SK-N-MC (cell line): ENCODE results near the gene AMIGO2.
"Not testable (repeated sequence)": the region's sequence is repeated elsewhere in the genome, so short reads cannot be mapped to it uniquely, and the experiment has no call there.

Experiments
- DNase-seq: peaks from one replicate; pipeline ENCODE4 v3.0.0-alpha.2; 2011; ENCODE audit warnings: low read depth, low spot score
- H3K27ac ChIP-seq: fragments of 200-600 bp; sonication (generic); 2 replicates; pipeline ENCODE4 v1.5.1; 2016; ENCODE audit warnings: mixed run types
- H3K36me3 ChIP-seq: fragments of 200-600 bp; sonication (generic); 2 replicates; pipeline ENCODE4 v1.6.1; 2017; ENCODE audit warnings: antibody characterized with exemption, low read length, mixed read lengths; ENCODE audit not compliant: insufficient read depth
- H3K4me3 ChIP-seq: fragments of 200-600 bp; sonication (generic); 2 replicates; pipeline ENCODE4 v1.5.1; 2016
- H3K9ac ChIP-seq: fragments of 200-600 bp; sonication (generic); 2 replicates; pipeline ENCODE4 v1.8.0; 2017; ENCODE audit warnings: mixed run types, mixed read lengths; ENCODE audit not compliant: insufficient read length
- H3K9me3 ChIP-seq: fragments of 200-600 bp; sonication (generic); 2 replicates; pipeline ENCODE4 v1.6.1; 2017; ENCODE audit warnings: low read depth, mild to moderate bottlenecking, antibody characterized with exemption, low read length, moderate library complexity, mixed read lengths
- EZH2 ChIP-seq: fragments of 200-600 bp; sonication (generic); IDR thresholded peaks from one replicate; pipeline ENCODE4 v1.6.1; 2017; ENCODE audit warnings: antibody characterized with exemption
- FOXP2 ChIP-seq: optimal IDR thresholded peaks from 2 replicates; pipeline ENCODE3; 2011; ENCODE audit warnings: mild to moderate bottlenecking, moderate library complexity; ENCODE audit not compliant: insufficient read depth; ENCODE audit errors: extremely low read length, control extremely low read depth
- POLR2AphosphoS5 ChIP-seq: IDR thresholded peaks from 2 replicates; pipeline ENCODE4 v1.6.1; 2012; ENCODE audit warnings: mild to moderate bottlenecking, low read depth, low read length, borderline replicate concordance

AMIGO2 gene, protein sequence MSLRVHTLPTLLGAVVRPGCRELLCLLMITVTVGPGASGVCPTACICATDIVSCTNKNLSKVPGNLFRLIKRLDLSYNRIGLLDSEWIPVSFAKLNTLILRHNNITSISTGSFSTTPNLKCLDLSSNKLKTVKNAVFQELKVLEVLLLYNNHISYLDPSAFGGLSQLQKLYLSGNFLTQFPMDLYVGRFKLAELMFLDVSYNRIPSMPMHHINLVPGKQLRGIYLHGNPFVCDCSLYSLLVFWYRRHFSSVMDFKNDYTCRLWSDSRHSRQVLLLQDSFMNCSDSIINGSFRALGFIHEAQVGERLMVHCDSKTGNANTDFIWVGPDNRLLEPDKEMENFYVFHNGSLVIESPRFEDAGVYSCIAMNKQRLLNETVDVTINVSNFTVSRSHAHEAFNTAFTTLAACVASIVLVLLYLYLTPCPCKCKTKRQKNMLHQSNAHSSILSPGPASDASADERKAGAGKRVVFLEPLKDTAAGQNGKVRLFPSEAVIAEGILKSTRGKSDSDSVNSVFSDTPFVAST

DNA sequence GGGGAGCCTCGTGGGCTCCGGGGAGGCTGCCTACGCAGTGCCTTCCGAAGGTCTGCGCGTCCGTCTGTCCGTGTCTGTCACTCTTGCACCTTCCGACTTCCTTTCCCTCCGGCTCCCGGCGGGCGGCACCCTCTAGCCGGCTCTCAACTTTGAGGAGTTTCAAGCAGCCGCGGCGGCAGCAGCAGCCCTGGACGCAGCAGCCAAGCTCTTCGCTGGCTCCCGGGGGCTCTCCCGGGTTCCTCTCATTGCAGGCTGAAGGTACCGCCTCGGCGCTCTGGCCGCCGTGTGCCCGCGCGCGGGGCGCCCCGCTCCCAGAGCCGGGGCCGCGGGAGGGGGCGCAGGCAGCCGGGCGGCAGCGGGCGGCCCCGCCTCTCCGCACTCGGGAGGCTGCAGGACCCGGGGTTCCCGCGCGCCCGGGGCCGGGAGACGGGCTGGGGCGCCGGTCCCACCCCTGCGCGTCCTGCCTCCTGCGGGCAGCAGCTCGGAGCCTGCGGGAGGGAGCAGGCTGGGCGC is at the start of gene AMIGO2, which contains the start of gene PCED1B:
Gene AMIGO2 (minus strand): TSS at position 492 of the 513 bp plus-strand sequence. CDS start 957 bp downstream, outside the sequence.
Gene PCED1B (plus strand): TSS at position 154 of the 513 bp plus-strand sequence. CDS start 155,443 bp downstream, outside the sequence.
- Histone ChIP-seq H3K36me3 (no peaks in the 10 kb centered on the region), H3K4me3 (peak within 1 kb of the TSS; percentile 79), H3K27ac (no peak within 1 kb of the TSS), H3K9ac (no peak within 1 kb of the TSS), H3K9me3 (no peaks in the 10 kb centered on the region)
- no peak for DNase-seq
- TF ChIP-seq POLR2AphosphoS5 (no peak), EZH2 (no peak), FOXP2 (no peak)

GRCh38 chr12:47126246-47126645 is 46.5 kb upstream of the AMIGO2 start:
- no peak for TF ChIP-seq FOXP2
- no peak for TF ChIP-seq POLR2AphosphoS5
- no peak for TF ChIP-seq EZH2
- Histone ChIP-seq H3K9ac (no peak overlapping the region), H3K4me3 (no peak overlapping the region), H3K9me3 (no peaks in the 10 kb centered on the region), H3K36me3 (no peaks in the 10 kb centered on the region), H3K27ac (no peak overlapping the region)
- DNase-seq = no peak

GRCh38 chr12:47124451-47124850 is 44.7 kb upstream of the AMIGO2 start:
- Histone ChIP-seq H3K9ac (no peak overlapping the region), H3K4me3 (no peak overlapping the region), H3K36me3 (no peaks in the 10 kb centered on the region), H3K9me3 (no peaks in the 10 kb centered on the region), H3K27ac (no peak overlapping the region)
- DNase-seq = no peak
- TF ChIP-seq FOXP2 = no peak
- no peak for TF ChIP-seq EZH2
- no peak for TF ChIP-seq POLR2AphosphoS5

GRCh38 chr12:47123730-47124129 is 44.0 kb upstream of the AMIGO2 start:
- TF ChIP-seq EZH2 = no peak
- no peak for TF ChIP-seq POLR2AphosphoS5
- no peak for TF ChIP-seq FOXP2
- no peak overlapping the region for H3K4me3 ChIP-seq
- H3K27ac ChIP-seq = no peak overlapping the region
- DNase-seq = no peak
- H3K36me3 ChIP-seq = no peaks in the 10 kb centered on the region
- no peaks in the 10 kb centered on the region for H3K9me3 ChIP-seq
- no peak overlapping the region for H3K9ac ChIP-seq

GRCh38 chr12:47122602-47123001 is 42.8 kb upstream of the AMIGO2 start:
- Histone ChIP-seq H3K4me3 (no peak overlapping the region), H3K9me3 (no peaks in the 10 kb centered on the region), H3K9ac (no peak overlapping the region), H3K36me3 (no peaks in the 10 kb centered on the region), H3K27ac (0 out of 2 replicates have a peak overlapping the region, but pooled peaks have one; percentile 1)
- DNase-seq = no peak
- TF ChIP-seq POLR2AphosphoS5 = no peak
- no peak for TF ChIP-seq FOXP2
- TF ChIP-seq EZH2 = no peak

DNA sequence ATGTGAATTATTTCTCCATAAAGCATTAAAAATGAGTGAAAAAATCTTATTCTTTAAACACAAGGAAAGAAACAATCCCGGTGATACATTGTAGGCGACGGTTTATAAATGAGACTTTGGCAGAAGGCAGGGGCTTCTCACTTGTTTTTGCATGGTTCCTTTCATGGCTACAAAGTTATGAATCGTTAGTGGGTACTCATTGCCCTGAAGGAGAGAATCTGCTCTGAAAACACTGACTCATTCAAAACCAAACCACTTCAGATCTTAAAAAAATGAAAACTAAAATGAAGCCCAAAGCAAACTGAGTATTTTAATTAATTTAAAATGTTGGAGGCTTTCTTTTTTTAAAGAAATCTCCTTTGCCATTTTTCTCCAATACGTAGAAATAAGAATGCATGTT is 41.4 kb upstream of the AMIGO2 start:
- TF ChIP-seq EZH2 (no peak), POLR2AphosphoS5 (no peak), FOXP2 (no peak)
- Histone ChIP-seq H3K27ac (peak overlapping the region; percentile 90), H3K9me3 (no peaks in the 10 kb centered on the region), H3K9ac (peak overlapping the region; percentile 50), H3K4me3 (peak overlapping the region; percentile 63), H3K36me3 (no peaks in the 10 kb centered on the region)
- no peak for DNase-seq

DNA sequence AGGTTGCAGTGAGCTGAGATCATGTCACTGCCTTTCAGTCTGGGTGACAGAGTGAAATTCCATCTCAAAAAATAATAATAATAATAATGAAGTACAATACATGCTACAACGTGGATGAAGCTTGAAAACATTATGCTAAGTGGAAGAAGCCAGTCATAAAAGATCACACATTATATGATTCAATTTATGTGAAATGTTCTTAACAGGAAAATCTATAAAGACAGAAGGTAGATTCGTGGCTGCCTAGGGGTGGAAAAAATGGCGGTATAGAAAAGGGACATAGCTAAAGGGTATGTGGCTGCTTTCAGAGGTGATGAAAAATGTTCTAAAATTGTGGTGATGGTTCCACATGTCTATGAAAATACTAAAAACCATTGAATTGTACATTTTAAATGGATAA is 41.0 kb upstream of the AMIGO2 start:
- Histone ChIP-seq H3K36me3 (no peaks in the 10 kb centered on the region), H3K4me3 (peak overlapping the region; percentile 63), H3K9ac (peak overlapping the region; percentile 50), H3K9me3 (no peaks in the 10 kb centered on the region), H3K27ac (peak overlapping the region; percentile 90)
- no peak for TF ChIP-seq EZH2
- no peak for TF ChIP-seq POLR2AphosphoS5
- TF ChIP-seq FOXP2 = no peak
- no peak for DNase-seq

DNA sequence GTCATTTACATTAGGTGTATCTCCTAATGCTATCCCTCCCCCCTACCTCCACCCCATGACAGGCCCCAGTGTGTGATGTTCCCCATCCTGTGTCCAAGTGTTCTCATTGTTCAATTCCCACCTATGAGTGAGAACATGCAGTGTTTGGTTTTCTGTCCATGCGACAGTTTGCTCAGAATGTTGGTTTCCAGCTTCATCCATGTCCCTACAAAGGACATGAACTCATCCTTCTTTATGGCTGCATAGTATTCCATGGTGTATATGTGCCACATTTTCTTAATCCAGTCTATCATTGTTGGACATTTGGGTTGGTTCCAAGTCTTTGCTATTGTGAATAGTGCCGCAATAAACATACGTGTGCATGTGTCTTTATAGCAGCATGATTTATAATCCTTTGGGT is 37.5 kb upstream of the AMIGO2 start:
- H3K9me3 ChIP-seq, H3K9ac ChIP-seq, H3K4me3 ChIP-seq, H3K36me3 ChIP-seq, H3K27ac ChIP-seq, DNase-seq: not testable (repeated sequence)
